HUDEP-2 (cell line): ENCODE measurements around the gene MLIP.

Source experiments
- DNase-seq, 76 experiments: peaks; one replicate each; lab custom pipeline; 2025; ENCODE audit not compliant: unreplicated experiment in 76 of 76; lab: John Stamatoyannopoulos, UW

MLIP gene

GRCh38 chr6:54094786-54095185, 16.5 kb upstream of the MLIP start:
- DNase-seq: no peak

GRCh38 chr6:54095723-54096122, 15.5 kb upstream of the MLIP start:
- DNase-seq: no peak

GRCh38 chr6:54096811-54097210, 14.4 kb upstream of the MLIP start:
- no peak for DNase-seq

- no peak for DNase-seq
These were observed 13.5 kb upstream of the MLIP start for GRCh38 chr6:54097753-54098152.

GRCh38 chr6:54098450-54099044, 12.7 kb upstream of the MLIP start:
- DNase-seq: no peak

GRCh38 chr6:54099225-54099624, 12.0 kb upstream of the MLIP start:
- DNase-seq: no peak

- no peak for DNase-seq
These were observed 10.7 kb upstream of the MLIP start for GRCh38 chr6:54100411-54101006.

GRCh38 chr6:54102238-54102637, 9.0 kb upstream of the MLIP start:
- no peak for DNase-seq

GRCh38 chr6:54103497-54103896, 7.7 kb upstream of the MLIP start:
- DNase-seq: no peak

GRCh38 chr6:54106727-54107126, 4.5 kb upstream of the MLIP start:
- DNase-seq: no peak

GRCh38 chr6:54107470-54108090, 3.7 kb upstream of the MLIP start:
- DNase-seq: no peak

GRCh38 chr6:54108271-54108670, 3.0 kb upstream of the MLIP start:
- DNase-seq: no peak

GRCh38 chr6:54109586-54109985, 1.7 kb upstream of the MLIP start:
- DNase-seq: no peak

- DNase-seq: no peak
These were observed 958 bp downstream of the MLIP start for GRCh38 chr6:54112151-54112650.

GRCh38 chr6:54114991-54115390, 3.7 kb downstream of the MLIP start:
- no peak for DNase-seq

GRCh38 chr6:54115966-54116365, 4.7 kb downstream of the MLIP start:
- DNase-seq: no peak

- DNase-seq: no peak
These were observed 6.9 kb downstream of the MLIP start for GRCh38 chr6:54118117-54118516.

- no peak for DNase-seq
These were observed 14.2 kb downstream of the MLIP start for GRCh38 chr6:54125493-54125892.

GRCh38 chr6:54130179-54130578, 18.9 kb downstream of the MLIP start:
- DNase-seq: no peak

GRCh38 chr6:54132587-54132986, 21.3 kb downstream of the MLIP start:
- DNase-seq: no peak

- no peak for DNase-seq
These were observed 21.9 kb downstream of the MLIP start for GRCh38 chr6:54133186-54133585.

- no peak for DNase-seq
These were observed 23.7 kb downstream of the MLIP start for GRCh38 chr6:54134935-54135334.
